CMK (cell line): ENCODE measurements around the gene NECTIN1.

Experiments used
- DNase-seq: peaks from one replicate; pipeline ENCODE4 v3.0.0-alpha.2; 2010; ENCODE audit warnings: low read depth

NECTIN1 gene, protein sequence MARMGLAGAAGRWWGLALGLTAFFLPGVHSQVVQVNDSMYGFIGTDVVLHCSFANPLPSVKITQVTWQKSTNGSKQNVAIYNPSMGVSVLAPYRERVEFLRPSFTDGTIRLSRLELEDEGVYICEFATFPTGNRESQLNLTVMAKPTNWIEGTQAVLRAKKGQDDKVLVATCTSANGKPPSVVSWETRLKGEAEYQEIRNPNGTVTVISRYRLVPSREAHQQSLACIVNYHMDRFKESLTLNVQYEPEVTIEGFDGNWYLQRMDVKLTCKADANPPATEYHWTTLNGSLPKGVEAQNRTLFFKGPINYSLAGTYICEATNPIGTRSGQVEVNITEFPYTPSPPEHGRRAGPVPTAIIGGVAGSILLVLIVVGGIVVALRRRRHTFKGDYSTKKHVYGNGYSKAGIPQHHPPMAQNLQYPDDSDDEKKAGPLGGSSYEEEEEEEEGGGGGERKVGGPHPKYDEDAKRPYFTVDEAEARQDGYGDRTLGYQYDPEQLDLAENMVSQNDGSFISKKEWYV

GRCh38 chr11:119728651-119729580 lies at the start of gene NECTIN1:
TSS of gene NECTIN1 (minus strand) at chr11:119729200. CDS start at chr11:119728553, 647 bp downstream.
- peak; percentile 51 for DNase-seq

GRCh38 chr11:119778391-119779194 lies 49.6 kb upstream of the NECTIN1 start:
- DNase-seq, result no peak

DNA sequence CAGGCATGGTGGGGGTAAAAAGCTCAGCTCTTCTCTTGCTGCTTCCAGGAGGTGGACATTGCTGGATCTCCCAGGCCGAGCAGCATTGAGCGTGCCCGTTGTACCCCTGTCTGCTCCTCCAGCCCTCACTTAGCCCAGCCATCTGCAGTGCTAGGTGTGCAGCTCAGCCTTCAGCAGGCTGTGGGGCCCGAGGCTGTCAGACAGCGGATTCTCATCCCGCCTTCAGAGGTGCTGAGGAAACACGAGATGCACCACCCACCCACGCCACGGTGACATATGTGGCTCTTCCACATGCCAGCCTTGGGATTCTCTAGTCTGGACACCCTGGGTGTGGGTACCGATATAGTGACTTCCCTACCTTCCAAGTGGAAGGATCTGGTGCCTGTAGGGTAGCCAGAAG lies 48.9 kb upstream of the NECTIN1 start:
- no peak for DNase-seq

- no peak for DNase-seq
Observed at GRCh38 chr11:119776651-119777050, 47.7 kb upstream of the NECTIN1 start.

- no peak for DNase-seq
Observed at GRCh38 chr11:119776031-119776636, 47.1 kb upstream of the NECTIN1 start.

DNA sequence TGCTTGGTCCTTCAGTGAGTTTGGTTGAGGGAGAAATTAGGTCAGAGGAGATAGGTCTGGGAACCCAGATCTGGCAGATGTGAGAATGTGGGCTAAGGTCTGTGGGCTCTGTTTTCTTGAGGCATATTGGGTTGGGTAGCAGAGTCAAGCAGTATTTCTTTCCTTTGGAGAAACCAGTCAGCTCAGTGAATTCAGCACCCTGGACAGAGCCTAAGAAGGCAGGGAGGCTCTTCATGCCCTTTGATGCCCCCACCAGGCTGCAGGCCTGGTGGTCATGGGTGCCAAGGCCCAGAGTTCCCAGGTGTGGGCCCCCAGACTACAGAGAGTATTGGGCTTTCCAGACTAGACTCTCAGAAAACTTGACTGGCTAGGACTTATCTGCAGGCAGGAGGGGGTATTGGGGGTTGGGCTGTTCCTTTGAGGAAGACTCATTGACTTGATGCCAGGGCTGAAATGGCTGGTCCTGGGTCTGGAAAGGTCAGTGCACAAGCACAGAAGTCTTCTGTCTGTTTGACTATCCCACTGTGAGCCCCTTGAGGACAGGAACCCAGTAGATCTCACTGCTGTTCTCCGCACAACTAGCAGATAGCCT lies 45.3 kb upstream of the NECTIN1 start:
- DNase-seq, result no peak

- DNase-seq, result no peak
Observed at GRCh38 chr11:119772641-119773415, 43.8 kb upstream of the NECTIN1 start.

DNA sequence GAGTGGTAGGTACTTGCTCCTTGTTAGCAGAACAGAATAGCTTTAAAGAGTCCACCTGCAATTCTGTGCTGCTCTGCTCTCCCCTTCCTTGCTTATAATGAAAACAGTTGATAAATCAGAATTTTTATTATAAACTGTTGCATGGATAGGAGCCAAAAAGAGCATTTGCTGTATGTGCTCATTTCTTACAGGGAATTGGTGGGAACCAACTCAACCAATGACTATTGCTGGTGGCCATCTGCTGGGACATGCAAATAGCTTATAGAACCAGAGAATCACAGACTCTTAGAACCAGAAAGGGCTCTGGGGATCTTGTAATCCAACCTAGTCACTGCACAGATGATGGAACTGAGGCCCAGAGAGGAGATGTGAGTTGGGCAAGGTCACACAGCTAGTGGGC lies 43.1 kb upstream of the NECTIN1 start:
- no peak for DNase-seq

DNA sequence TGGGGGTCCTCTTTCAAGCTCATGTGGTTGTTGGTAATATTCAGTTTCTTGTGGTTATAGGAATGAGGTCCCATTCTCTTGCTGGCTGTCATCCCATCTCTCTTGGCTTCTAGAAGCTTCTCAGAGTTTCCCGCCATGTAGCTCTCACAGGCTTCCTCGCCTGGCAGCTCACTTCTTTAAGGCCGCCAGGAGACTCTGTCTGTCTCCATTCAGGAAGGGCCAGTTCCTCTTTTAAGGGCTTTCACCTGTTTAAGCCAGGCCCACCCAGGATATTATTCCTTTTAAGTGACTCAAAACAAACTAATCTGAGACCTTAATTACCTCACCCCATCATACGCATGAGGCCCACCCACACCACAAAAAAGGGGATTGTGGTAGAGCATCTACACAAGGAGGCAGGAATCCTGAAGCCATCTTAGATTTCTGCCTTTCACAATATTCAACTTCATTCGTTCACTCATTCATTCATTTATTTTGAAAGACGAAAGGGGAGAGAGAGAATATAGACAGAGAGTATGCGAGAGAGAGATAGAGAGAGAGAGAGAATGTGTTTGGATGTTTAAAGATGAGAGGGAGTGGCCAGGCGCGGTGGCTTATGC lies 42.3 kb upstream of the NECTIN1 start:
- DNase-seq, result no peak

GRCh38 chr11:119765628-119766027 lies 36.6 kb upstream of the NECTIN1 start:
- DNase-seq, result no peak

GRCh38 chr11:119764108-119764868 lies 35.3 kb upstream of the NECTIN1 start:
- DNase-seq, result no peak

DNA sequence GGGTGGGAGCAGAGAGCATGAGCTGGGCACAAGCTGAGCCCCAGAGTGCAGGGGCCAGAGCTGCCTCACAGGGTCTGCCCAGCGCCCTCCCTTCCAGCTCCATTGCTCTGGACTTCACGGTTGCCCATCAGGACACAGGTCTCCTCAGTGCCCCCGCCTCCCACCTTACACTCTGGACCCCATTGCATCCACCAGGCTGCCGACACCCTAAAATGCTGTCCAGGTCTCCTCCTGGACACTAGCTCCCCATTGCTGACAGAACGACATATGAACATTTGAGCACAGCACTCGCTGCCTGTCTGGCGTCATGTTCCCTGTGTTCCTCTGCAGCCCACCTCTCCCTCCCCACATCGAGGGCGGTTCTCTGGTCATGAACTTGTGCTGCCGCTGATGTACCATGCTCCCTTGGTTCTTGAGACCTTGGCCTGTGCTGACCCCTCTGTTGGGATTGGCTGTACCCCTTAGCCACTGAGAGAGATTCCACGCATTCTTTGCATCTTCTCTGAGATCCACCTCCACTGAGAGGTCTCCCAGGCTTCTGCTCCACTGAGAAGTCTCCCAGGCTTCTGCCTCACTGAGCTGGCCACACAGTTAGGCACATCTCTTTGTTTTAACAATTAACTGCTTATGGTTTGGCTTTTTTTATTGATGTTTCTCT lies 34.2 kb upstream of the NECTIN1 start:
- DNase-seq, result no peak

- DNase-seq, result no peak
Observed at GRCh38 chr11:119759747-119760412, 30.9 kb upstream of the NECTIN1 start.

GRCh38 chr11:119759324-119759723 lies 30.3 kb upstream of the NECTIN1 start:
- peak; percentile 30 for DNase-seq

- DNase-seq, result no peak
Observed at GRCh38 chr11:119758291-119758690, 29.3 kb upstream of the NECTIN1 start.

DNA sequence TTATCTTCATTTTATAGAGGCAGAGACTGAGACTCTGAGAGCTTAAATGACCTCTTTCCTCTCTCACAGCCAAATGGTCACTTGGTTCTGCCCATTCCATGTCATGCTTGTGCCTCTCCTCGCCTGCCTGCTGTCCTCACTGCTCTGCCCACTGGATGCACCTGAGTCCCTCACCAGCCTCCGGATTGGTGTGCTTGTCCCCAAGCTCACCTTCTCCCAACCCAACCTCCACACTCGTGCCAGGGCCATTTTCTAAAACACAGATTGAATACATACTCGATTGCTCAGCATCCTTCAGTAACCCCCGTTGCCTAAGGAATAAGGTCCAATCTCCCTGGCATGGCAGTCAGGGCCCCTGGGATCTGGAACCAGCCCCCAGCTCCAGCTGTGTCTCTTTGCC lies 28.4 kb upstream of the NECTIN1 start:
- DNase-seq, result no peak

DNA sequence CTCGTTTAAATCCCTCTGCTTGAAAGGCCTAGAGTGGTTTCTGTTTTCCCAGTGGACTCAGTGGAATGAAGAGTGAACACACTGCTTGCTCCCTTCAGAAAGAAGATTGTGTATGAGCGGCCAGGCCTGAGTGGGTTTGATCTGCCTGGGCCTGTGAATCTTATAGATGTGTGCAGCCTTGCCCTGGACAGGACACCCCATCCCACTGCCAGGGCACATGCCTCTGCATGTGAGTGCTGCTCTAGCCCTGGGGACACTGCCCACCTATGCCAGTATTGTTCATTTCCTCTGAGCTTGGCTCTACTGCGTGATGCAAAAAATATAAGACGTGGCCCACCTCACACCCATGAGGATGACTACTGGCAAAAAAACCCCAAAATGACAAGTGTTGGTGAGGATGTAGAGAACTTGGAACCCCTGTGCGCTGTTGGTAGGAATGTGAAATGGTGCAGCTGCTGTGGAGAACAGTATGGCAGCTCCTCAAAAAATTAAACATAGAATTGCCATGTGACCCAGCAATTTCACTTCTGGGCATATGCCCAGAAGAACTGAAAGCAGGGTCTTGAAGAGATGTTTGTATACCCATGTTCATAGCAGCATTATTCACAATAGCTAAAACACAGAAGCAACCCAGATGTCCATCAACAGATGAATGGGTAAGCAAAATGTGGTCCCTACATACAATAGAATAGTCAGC lies 27.3 kb upstream of the NECTIN1 start:
- no peak for DNase-seq
